Measurements from ENCODE around the gene BBS9.

Gene BBS9

DNA sequence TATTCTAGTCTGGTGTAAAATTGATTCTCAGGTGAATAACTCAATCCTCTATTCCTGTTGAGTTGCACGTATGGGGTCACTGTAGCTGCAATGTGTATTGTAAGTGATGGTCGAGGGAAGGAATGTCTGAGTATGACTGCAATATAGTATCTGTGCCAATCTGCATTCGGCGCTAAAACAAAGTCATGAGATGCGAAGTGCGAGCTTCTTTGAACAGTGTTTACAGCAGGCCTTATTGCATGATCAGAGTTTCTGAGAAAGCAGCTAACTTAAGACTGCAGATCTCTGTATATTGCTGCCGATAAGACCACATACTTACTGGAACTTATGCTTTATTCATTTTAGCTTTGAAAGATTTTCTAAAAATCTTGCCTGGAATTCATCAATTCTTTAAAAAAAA, 434.3 kb downstream of the BBS9 start:
- H3K4me1 ChIP-seq (ENCODE audit: low read length): no peaks in the 10 kb centered on the region
- no peak overlapping the region for H3K27ac ChIP-seq (ENCODE audit: low read length)
- no peak for DNase-seq
- H3K27me3 ChIP-seq (replicated peaks; ENCODE audit: insufficient read depth, low read length): no peaks in the 10 kb centered on the region
- H4K20me1 ChIP-seq (ENCODE audit: insufficient read depth, low read length): no peaks in the 10 kb centered on the region
- no peak overlapping the region for H3K4me3 ChIP-seq (ENCODE audit: low read length)
- TF ChIP-seq EZH2 (optimal IDR thresholded peaks at IDR 0.05; ENCODE audit: low read depth, low read length) (no peak), EZH2phosphoT487 (IDR thresholded peaks at IDR 0.05; ENCODE audit: low read length) (no peak)
- TF ChIP-seq, protein P1, sequence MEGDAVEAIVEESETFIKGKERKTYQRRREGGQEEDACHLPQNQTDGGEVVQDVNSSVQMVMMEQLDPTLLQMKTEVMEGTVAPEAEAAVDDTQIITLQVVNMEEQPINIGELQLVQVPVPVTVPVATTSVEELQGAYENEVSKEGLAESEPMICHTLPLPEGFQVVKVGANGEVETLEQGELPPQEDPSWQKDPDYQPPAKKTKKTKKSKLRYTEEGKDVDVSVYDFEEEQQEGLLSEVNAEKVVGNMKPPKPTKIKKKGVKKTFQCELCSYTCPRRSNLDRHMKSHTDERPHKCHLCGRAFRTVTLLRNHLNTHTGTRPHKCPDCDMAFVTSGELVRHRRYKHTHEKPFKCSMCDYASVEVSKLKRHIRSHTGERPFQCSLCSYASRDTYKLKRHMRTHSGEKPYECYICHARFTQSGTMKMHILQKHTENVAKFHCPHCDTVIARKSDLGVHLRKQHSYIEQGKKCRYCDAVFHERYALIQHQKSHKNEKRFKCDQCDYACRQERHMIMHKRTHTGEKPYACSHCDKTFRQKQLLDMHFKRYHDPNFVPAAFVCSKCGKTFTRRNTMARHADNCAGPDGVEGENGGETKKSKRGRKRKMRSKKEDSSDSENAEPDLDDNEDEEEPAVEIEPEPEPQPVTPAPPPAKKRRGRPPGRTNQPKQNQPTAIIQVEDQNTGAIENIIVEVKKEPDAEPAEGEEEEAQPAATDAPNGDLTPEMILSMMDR (IDR thresholded peaks at IDR 0.05; ENCODE audit: low read length): no peak
- H3F3A ChIP-seq (ENCODE audit: insufficient read depth, low read length): no peaks in the 10 kb centered on the region
- H2AFZ ChIP-seq (ENCODE audit: low read length): no peak overlapping the region
- H3K9ac ChIP-seq (ENCODE audit: low read length): no peak overlapping the region
- no peaks in the 10 kb centered on the region for H3K79me2 ChIP-seq (ENCODE audit: low read length)
- H3K9me2 ChIP-seq (replicated peaks; ENCODE audit: insufficient read depth, low read length): no peaks in the 10 kb centered on the region
- H3K9me3 ChIP-seq (replicated peaks; ENCODE audit: insufficient read depth, low read length): no peaks in the 10 kb centered on the region
- no peaks in the 10 kb centered on the region for H3K36me3 ChIP-seq (replicated peaks; ENCODE audit: insufficient read depth, low read length)
- no peak overlapping the region for H3K4me2 ChIP-seq (ENCODE audit: low read depth, low read length)

- H2AFZ ChIP-seq (ENCODE audit: low read length): no peak overlapping the region
- no peaks in the 10 kb centered on the region for H3K4me1 ChIP-seq (ENCODE audit: low read length)
- H3K9me3 ChIP-seq (replicated peaks; ENCODE audit: insufficient read depth, low read length): no peaks in the 10 kb centered on the region
- H3F3A ChIP-seq (ENCODE audit: insufficient read depth, low read length): no peaks in the 10 kb centered on the region
- H4K20me1 ChIP-seq (ENCODE audit: insufficient read depth, low read length): no peaks in the 10 kb centered on the region
- H3K36me3 ChIP-seq (replicated peaks; ENCODE audit: insufficient read depth, low read length): no peaks in the 10 kb centered on the region
- H3K4me2 ChIP-seq (ENCODE audit: low read depth, low read length): no peak overlapping the region
- no peaks in the 10 kb centered on the region for H3K79me2 ChIP-seq (ENCODE audit: low read length)
- no peak overlapping the region for H3K27ac ChIP-seq (ENCODE audit: low read length)
- DNase-seq: no peak
- H3K9me2 ChIP-seq (replicated peaks; ENCODE audit: insufficient read depth, low read length): no peaks in the 10 kb centered on the region
- H3K27me3 ChIP-seq (replicated peaks; ENCODE audit: insufficient read depth, low read length): no peaks in the 10 kb centered on the region
- no peak for TF ChIP-seq EZH2phosphoT487 (IDR thresholded peaks at IDR 0.05; ENCODE audit: low read length)
- no peak for TF ChIP-seq EZH2 (optimal IDR thresholded peaks at IDR 0.05; ENCODE audit: low read depth, low read length)
- TF ChIP-seq, protein P1 (IDR thresholded peaks at IDR 0.05; ENCODE audit: low read length): no peak
- no peak overlapping the region for H3K9ac ChIP-seq (ENCODE audit: low read length)
- no peak overlapping the region for H3K4me3 ChIP-seq (ENCODE audit: low read length)
Observed at GRCh38 chr7:33578166-33578565, 448.8 kb downstream of the BBS9 start.

- Histone ChIP-seq H3K27ac (ENCODE audit: low read length) (no peak overlapping the region), H3K4me2 (ENCODE audit: low read depth, low read length) (no peak overlapping the region), H3K9ac (ENCODE audit: low read length) (no peak overlapping the region), H3K79me2 (ENCODE audit: low read length) (no peaks in the 10 kb centered on the region), H3K36me3 (replicated peaks; ENCODE audit: insufficient read depth, low read length) (no peaks in the 10 kb centered on the region), H3K9me3 (replicated peaks; ENCODE audit: insufficient read depth, low read length) (no peaks in the 10 kb centered on the region), H3K4me1 (ENCODE audit: low read length) (no peaks in the 10 kb centered on the region), H3K4me3 (ENCODE audit: low read length) (no peak overlapping the region), H2AFZ (ENCODE audit: low read length) (no peak overlapping the region), H3K9me2 (replicated peaks; ENCODE audit: insufficient read depth, low read length) (no peaks in the 10 kb centered on the region), H3K27me3 (replicated peaks; ENCODE audit: insufficient read depth, low read length) (no peaks in the 10 kb centered on the region), H3F3A (ENCODE audit: insufficient read depth, low read length) (no peaks in the 10 kb centered on the region), H4K20me1 (ENCODE audit: insufficient read depth, low read length) (no peaks in the 10 kb centered on the region)
- DNase-seq: no peak
- TF ChIP-seq EZH2 (optimal IDR thresholded peaks at IDR 0.05; ENCODE audit: low read depth, low read length): no peak
- no peak for TF ChIP-seq EZH2phosphoT487 (IDR thresholded peaks at IDR 0.05; ENCODE audit: low read length)
- TF ChIP-seq, protein P1 (IDR thresholded peaks at IDR 0.05; ENCODE audit: low read length): no peak
Observed at GRCh38 chr7:33578881-33579672, 449.7 kb downstream of the BBS9 start.
